CD8-positive, alpha-beta memory T cell (primary cell): ENCODE results near the gene SBNO2. TPM values are rescaled to one million over a fixed set of nuclear protein-coding genes. Genes with fewer than 3 reads are reported as not detected.

Experiments
- CTCF ChIA-PET: fragments of 350-600 bp; sonication (Branson Sonifier 250); formaldehyde crosslinking; loops from one replicate; lab custom pipeline; 2021; ENCODE audit warnings: antibody characterized with exemption; lab: Charles Lee
- POLR2A ChIA-PET: fragments of 350-600 bp; sonication (Branson Sonifier 250); formaldehyde crosslinking; loops from one replicate; lab custom pipeline; 2021; ENCODE audit warnings: antibody characterized with exemption; lab: Charles Lee
- DNase-seq, 5 donors: peaks; one replicate each; pipeline versions ENCODE4 v3.0.0 to v3.0.0-alpha.2; 2020 to 2022; ENCODE audit warnings: mixed read lengths in 1 of 5
- H3K27ac ChIP-seq: one replicate; pipeline ENCODE4 v1.7.0; 2013; ENCODE audit warnings: low read depth, mild to moderate bottlenecking, low read length, moderate library complexity
- H3K27me3 ChIP-seq: 2 replicates; pipeline ENCODE4 v1.7.0; 2013; ENCODE audit warnings: low read length, mild to moderate bottlenecking; ENCODE audit not compliant: insufficient read depth, poor library complexity, severe bottlenecking
- H3K36me3 ChIP-seq: 2 replicates; pipeline ENCODE4 v1.7.0; 2013; ENCODE audit warnings: mild to moderate bottlenecking, low read length, moderate library complexity; ENCODE audit not compliant: insufficient read depth
- H3K4me1 ChIP-seq: 2 replicates; pipeline ENCODE4 v1.7.0; 2013; ENCODE audit warnings: mild to moderate bottlenecking, low read length, moderate library complexity; ENCODE audit not compliant: insufficient read depth
- H3K4me3 ChIP-seq: 2 replicates; pipeline ENCODE4 v1.7.0; 2013; ENCODE audit warnings: mild to moderate bottlenecking, low read length
- H3K9me3 ChIP-seq: 2 replicates; pipeline ENCODE4 v1.7.0; 2013; ENCODE audit warnings: mild to moderate bottlenecking, low read length
- H3K27ac Mint-ChIP-seq, 8 donors: one replicate each; pipeline ENCODE4 v1.8.0; 2020 to 2021; ENCODE audit warnings: mixed read lengths in 8 of 8, mild to moderate bottlenecking in 6 of 8, inconsistent platforms in 3 of 8, moderate library complexity in 3 of 8
- H3K27me3 Mint-ChIP-seq, 2 donors: one replicate each; pipeline ENCODE4 v1.8.0; 2020 to 2021; ENCODE audit warnings: mixed read lengths in 2 of 2, mild to moderate bottlenecking in 1 of 2, moderate library complexity in 1 of 2
- H3K36me3 Mint-ChIP-seq, 3 donors: one replicate each; pipeline ENCODE4 v1.8.0; 2020 to 2021; ENCODE audit warnings: mixed read lengths in 3 of 3, inconsistent platforms in 1 of 3, mild to moderate bottlenecking in 1 of 3
- H3K4me1 Mint-ChIP-seq, 3 donors: one replicate each; pipeline ENCODE4 v1.8.0; 2020 to 2021; ENCODE audit warnings: mixed read lengths in 3 of 3, inconsistent platforms in 1 of 3, mild to moderate bottlenecking in 1 of 3
- H3K4me3 Mint-ChIP-seq, 7 donors: one replicate each; pipeline ENCODE4 v1.8.0; 2020 to 2021; ENCODE audit warnings: mixed read lengths in 7 of 7, mild to moderate bottlenecking in 6 of 7, moderate library complexity in 4 of 7, inconsistent platforms in 2 of 7
- H3K9me3 Mint-ChIP-seq, 5 donors: one replicate each; pipeline ENCODE4 v1.8.0; 2020 to 2022; ENCODE audit warnings: mixed read lengths in 5 of 5, mild to moderate bottlenecking in 3 of 5, moderate library complexity in 2 of 5, inconsistent platforms in 1 of 5
- polyA plus RNA-seq: library from polyadenylated mRNA; unstranded; fragments of 300-500 nt; fragmentation: Illumina TruSeq; gene quantifications from one replicate; pipeline ENCODE4 v1.2.3, GENCODE V29; 2021
- total RNA-seq, 2 experiments: library from RNA; stranded (reverse); gene quantifications; one replicate each; pipeline ENCODE4 v1.2.3, GENCODE V29; 2021

The SBNO2 gene
- total and polyA plus RNA-seq, 3 experiments from 2014 or later: 4.3 to 61.0 (median 59.0) TPM

DNA sequence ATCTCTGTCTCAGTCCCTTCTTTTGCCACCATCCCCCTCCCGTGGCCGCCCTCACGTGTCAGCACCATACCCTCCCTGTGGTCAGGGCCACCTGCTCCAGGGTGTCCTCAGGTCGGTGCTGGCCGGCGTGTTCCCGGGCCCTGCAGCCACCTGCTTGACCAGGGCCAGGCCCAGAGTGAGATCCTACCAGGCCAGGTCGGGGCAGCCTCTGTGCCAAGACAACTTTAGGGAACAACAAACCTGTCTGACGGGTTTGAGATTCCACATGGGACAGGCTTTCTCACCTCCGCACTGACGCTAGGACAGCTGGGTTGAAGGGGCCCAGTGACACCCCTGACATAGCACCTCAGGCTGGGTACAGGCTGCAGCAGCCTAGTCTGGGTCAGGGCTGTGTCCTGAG lies 7.5 kb upstream of the SBNO2 start:
- no peaks in the 10 kb centered on the region for H3K36me3 Mint-ChIP-seq
- no peaks in the 10 kb centered on the region for H3K9me3 ChIP-seq
- POLR2A ChIA-PET: no interaction called here
- peaks cover 5% of the 10 kb centered on the region in 2 donors for H3K27me3 Mint-ChIP-seq
- no peak overlapping the region for H3K4me3 ChIP-seq
- H3K4me3 Mint-ChIP-seq: peak overlapping the region in 2 of 7 donors; percentile 32 to 80
- no peak for DNase-seq
- peak overlapping the region in 1 of 8 donors; percentile 69 for H3K27ac Mint-ChIP-seq
- H3K9me3 Mint-ChIP-seq: no peaks in the 10 kb centered on the region
- peaks cover 7% of the 10 kb centered on the region for H3K4me1 ChIP-seq
- H3K27me3 ChIP-seq: no peaks in the 10 kb centered on the region
- peaks cover 6 to 12% (median 9%) of the 10 kb centered on the region in 3 donors for H3K4me1 Mint-ChIP-seq
- no peaks in the 10 kb centered on the region for H3K36me3 ChIP-seq
- CTCF ChIA-PET: interaction anchor here (0.7 to 1.0 kb wide), 2 partner anchors 19 to 265 kb away, joined by 3 read pairs; partner anchors contain the start of gene KISS1R
- no peak overlapping the region for H3K27ac ChIP-seq

DNA sequence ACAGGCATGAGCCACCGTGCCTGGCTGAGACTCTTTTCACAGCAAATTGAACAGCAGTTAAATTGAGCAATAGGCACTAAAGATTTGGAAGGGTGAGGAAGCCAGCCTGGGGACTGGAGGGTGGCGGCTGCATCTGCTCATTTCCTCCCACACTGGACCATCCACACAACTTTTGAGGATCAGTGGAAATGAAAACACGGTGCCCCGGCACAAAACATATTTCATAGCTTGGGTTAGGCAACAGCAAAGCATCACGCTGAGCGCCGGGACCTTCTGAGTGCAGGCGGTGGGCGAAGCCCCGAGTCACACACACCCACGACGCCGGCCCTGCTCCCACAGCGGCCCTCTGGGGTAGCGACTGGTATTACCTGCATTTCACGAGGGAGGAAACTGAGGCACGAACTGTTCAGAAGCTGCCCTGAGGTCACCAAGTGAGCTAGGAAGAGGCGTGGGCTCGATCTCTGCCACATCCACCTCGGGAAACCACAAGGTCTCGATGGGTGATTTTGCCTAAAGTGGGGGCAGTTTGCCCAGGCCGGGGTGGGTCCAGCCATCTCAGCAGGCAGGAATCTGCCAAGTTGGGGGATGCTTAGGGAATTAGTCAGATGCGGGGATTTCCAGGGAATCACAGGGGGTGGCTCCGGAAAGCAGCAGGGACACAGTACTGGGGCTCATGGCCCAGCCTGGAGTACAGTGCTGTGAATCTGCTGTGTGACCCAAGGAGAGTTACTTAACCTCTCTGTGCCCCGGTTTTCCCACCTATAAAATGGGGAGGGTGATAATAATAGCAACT lies 3.5 kb upstream of the SBNO2 start:
- ChIA-PET POLR2A (no interaction called here), CTCF (no interaction called here)
- no peaks in the 10 kb centered on the region for H3K9me3 Mint-ChIP-seq
- DNase-seq: no peak
- H3K4me3 Mint-ChIP-seq: no peak overlapping the region
- peaks cover 13 to 23% (median 16%) of the 10 kb centered on the region in 3 donors for H3K4me1 Mint-ChIP-seq
- no peak overlapping the region for H3K27ac ChIP-seq
- no peak overlapping the region for H3K27ac Mint-ChIP-seq
- peaks cover 0 to 3% (median 0%) of the 10 kb centered on the region in 3 donors for H3K36me3 Mint-ChIP-seq
- no peak overlapping the region for H3K4me3 ChIP-seq
- H3K9me3 ChIP-seq: no peaks in the 10 kb centered on the region
- peaks cover 5% of the 10 kb centered on the region in 2 donors for H3K27me3 Mint-ChIP-seq
- H3K4me1 ChIP-seq: peaks cover 11% of the 10 kb centered on the region
- H3K27me3 ChIP-seq: no peaks in the 10 kb centered on the region
- no peaks in the 10 kb centered on the region for H3K36me3 ChIP-seq

GRCh38 chr19:1173159-1173844 lies 766 bp downstream of the SBNO2 start:
- H3K4me1 ChIP-seq: peaks cover 4% of the 10 kb centered on the region
- H3K4me1 Mint-ChIP-seq: peaks cover 27 to 42% (median 28%) of the 10 kb centered on the region in 3 donors
- H3K9me3 Mint-ChIP-seq: no peaks in the 10 kb centered on the region
- peak overlapping the region; percentile 79 for H3K4me3 ChIP-seq
- H3K9me3 ChIP-seq: no peaks in the 10 kb centered on the region
- H3K27me3 Mint-ChIP-seq: no peaks in the 10 kb centered on the region
- H3K4me3 Mint-ChIP-seq: peak overlapping the region; percentile 87 to 95 (median 91)
- peaks cover 0 to 18% (median 0%) of the 10 kb centered on the region in 3 donors for H3K36me3 Mint-ChIP-seq
- ChIA-PET CTCF (interaction anchor here (2.9 kb wide), 1 partner anchor 19 kb away, joined by 17 read pairs; no protein-coding TSS in a partner anchor), POLR2A (interaction anchor here (0.5 to 1.4 kb wide), 3 partner anchors 43 to 96 kb away, joined by 3 to 5 read pairs (median 3); no protein-coding TSS in a partner anchor)
- peak overlapping the region; percentile 79 for H3K27ac ChIP-seq
- peak overlapping the region; percentile 81 to 97 (median 94) for H3K27ac Mint-ChIP-seq
- no peak for DNase-seq
- no peaks in the 10 kb centered on the region for H3K36me3 ChIP-seq
- no peaks in the 10 kb centered on the region for H3K27me3 ChIP-seq

- no peak for DNase-seq
- peaks cover 4% of the 10 kb centered on the region for H3K4me1 ChIP-seq
- H3K27me3 ChIP-seq: no peaks in the 10 kb centered on the region
- Mint-ChIP-seq H3K27ac (peak overlapping the region; percentile 29 to 95 (median 82)), H3K4me1 (peaks cover 27 to 42% (median 28%) of the 10 kb centered on the region in 3 donors), H3K4me3 (peak overlapping the region; percentile 78 to 94 (median 91)), H3K36me3 (peaks cover 0 to 18% (median 0%) of the 10 kb centered on the region in 3 donors), H3K9me3 (no peaks in the 10 kb centered on the region), H3K27me3 (no peaks in the 10 kb centered on the region)
- H3K27ac ChIP-seq: peak overlapping the region; percentile 79
- no peaks in the 10 kb centered on the region for H3K9me3 ChIP-seq
- ChIA-PET CTCF (no interaction called here), POLR2A (interaction anchor here (0.7 kb wide), 1 partner anchor 94 kb away, joined by 5 read pairs; no protein-coding TSS in a partner anchor)
- peak overlapping the region; percentile 79 for H3K4me3 ChIP-seq
- no peaks in the 10 kb centered on the region for H3K36me3 ChIP-seq
Measured at GRCh38 chr19:1172353-1173158, 1.5 kb downstream of the SBNO2 start.

- Histone ChIP-seq H3K4me1 (peaks cover 4% of the 10 kb centered on the region), H3K27me3 (no peaks in the 10 kb centered on the region), H3K4me3 (no peak overlapping the region), H3K27ac (no peak overlapping the region), H3K36me3 (no peaks in the 10 kb centered on the region), H3K9me3 (no peaks in the 10 kb centered on the region)
- POLR2A ChIA-PET: interaction anchor here (0.5 kb wide), 1 partner anchor 15 kb away, joined by 3 read pairs; no protein-coding TSS in a partner anchor
- DNase-seq: no peak
- H3K4me3 Mint-ChIP-seq: peak overlapping the region; percentile 78 to 94 (median 91)
- no peaks in the 10 kb centered on the region for H3K27me3 Mint-ChIP-seq
- peaks cover 27 to 42% (median 28%) of the 10 kb centered on the region in 3 donors for H3K4me1 Mint-ChIP-seq
- CTCF ChIA-PET: no interaction called here
- H3K9me3 Mint-ChIP-seq: no peaks in the 10 kb centered on the region
- peak overlapping the region; percentile 29 to 95 (median 82) for H3K27ac Mint-ChIP-seq
- peaks cover 0 to 21% (median 0%) of the 10 kb centered on the region in 3 donors for H3K36me3 Mint-ChIP-seq
Measured at GRCh38 chr19:1171755-1172352, 2.2 kb downstream of the SBNO2 start.

DNA sequence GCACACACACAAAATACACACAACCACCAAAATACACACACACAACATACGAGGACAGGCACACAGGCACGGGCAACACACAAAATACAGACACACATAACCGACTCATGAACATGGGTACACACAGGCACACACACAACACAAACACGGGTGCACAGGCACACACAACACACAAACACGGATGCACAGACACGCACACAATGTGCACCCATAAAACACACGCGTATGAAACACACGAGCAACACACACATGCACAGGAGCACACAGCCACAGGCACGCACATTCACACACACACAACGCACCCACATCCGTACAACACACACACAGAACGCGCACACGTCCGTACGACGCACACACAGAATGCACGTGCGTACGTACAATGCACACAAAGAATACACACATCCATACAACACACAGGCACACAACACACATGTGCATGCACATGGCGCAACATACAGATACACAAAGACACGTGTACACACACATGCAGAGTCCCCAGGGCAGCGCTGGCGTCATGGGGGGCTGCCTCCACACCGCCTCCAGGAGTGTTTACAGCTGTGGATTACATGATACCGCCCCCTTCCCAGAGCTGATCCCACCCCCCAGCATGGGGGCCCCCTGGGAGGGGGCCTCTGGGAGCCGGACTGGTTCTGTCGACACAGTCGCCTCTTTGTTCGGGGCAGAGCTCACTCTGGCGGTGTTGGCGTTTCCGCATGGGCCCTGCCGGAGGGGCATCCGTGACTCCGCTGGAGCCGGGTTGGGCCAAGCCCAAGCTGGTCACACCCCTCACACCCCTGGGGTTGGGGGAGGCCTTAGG lies 2.9 kb downstream of the SBNO2 start:
- ChIA-PET POLR2A (interaction anchor here (0.5 kb wide), 1 partner anchor 16 kb away, joined by 3 read pairs; no protein-coding TSS in a partner anchor), CTCF (no interaction called here)
- no peak overlapping the region for H3K4me3 ChIP-seq
- H3K9me3 Mint-ChIP-seq: no peaks in the 10 kb centered on the region
- peaks cover 0 to 21% (median 0%) of the 10 kb centered on the region in 3 donors for H3K36me3 Mint-ChIP-seq
- no peak for DNase-seq
- peaks cover 4% of the 10 kb centered on the region for H3K4me1 ChIP-seq
- H3K4me1 Mint-ChIP-seq: peaks cover 27 to 42% (median 28%) of the 10 kb centered on the region in 3 donors
- peak overlapping the region; percentile 24 to 92 (median 62) for H3K4me3 Mint-ChIP-seq
- H3K9me3 ChIP-seq: no peaks in the 10 kb centered on the region
- H3K27me3 ChIP-seq: no peaks in the 10 kb centered on the region
- no peaks in the 10 kb centered on the region for H3K36me3 ChIP-seq
- no peak overlapping the region for H3K27ac ChIP-seq
- H3K27ac Mint-ChIP-seq: peak overlapping the region in 6 of 8 donors; percentile 2 to 86 (median 74)
- H3K27me3 Mint-ChIP-seq: no peaks in the 10 kb centered on the region
